ENCODE measurements around the gene HMCES. TPM values are rescaled to one million over a fixed set of nuclear protein-coding genes. Genes with fewer than 3 reads are reported as not detected.

Gene HMCES
- total and polyA plus RNA-seq, 11 donors = 30.0 to 46.6 (median 37.7) TPM

DNA sequence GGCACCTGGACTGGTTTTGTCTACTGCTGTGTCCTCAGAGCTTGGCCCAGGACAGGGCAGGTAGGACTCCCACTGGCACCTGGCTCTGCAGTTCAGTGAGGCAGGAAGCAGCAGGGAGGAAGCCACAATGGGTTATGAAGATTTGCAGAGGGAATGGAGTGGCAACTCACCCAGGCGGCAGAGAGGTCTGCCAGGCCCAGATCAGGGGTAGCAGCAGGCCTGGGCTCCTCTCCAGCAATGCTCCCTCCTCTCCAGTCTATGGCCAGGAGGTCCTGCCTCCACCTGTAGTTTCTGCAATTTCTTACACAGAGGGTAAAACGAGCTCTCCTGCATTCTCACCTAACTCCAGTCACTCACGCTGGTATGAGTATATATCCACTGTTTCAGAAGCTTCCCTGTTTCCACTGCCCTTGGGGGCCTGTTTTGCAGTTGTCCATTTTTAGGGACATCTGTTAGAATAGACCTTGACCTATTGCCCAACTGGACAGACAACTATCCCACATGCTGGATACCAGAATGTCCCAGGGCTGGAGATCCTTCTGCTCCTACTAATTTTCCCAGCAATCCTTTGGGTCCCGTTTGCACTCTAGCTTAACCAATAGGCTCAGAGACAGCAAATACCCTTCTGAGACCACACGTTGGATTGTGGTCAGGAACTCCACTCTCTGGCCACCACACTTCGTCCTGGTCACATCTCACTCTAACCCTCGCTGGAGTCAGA lies 35.2 kb downstream of the HMCES start:
- H3K4me3 ChIP-seq = peak overlapping the region in 10 of 12 donors; percentile 58 to 98 (median 91)
- no peaks in the 10 kb centered on the region for H3K9me3 ChIP-seq
- no peak for DNase-seq
- intact Hi-C loops (cut with DNase I) = loop anchor here in 6 of 10 donors (1.0 to 5.0 kb wide), 3 partner anchors 35 to 37 kb away; partner anchors contain the start of gene HMCES (in 5 of the 6)
- no peaks in the 10 kb centered on the region for H3K27me3 ChIP-seq
- no peaks in the 10 kb centered on the region for H3K36me3 ChIP-seq
- ATAC-seq = no peak
- H3K4me1 ChIP-seq = peaks cover 0 to 35% (median 21%) of the 10 kb centered on the region in 12 donors
- H3K27ac ChIP-seq = peak overlapping the region; percentile 75 to 97 (median 92)
- TF ChIP-seq POLR2A (IDR thresholded peaks at IDR 0.05) = no peak
- TF ChIP-seq, protein P1, sequence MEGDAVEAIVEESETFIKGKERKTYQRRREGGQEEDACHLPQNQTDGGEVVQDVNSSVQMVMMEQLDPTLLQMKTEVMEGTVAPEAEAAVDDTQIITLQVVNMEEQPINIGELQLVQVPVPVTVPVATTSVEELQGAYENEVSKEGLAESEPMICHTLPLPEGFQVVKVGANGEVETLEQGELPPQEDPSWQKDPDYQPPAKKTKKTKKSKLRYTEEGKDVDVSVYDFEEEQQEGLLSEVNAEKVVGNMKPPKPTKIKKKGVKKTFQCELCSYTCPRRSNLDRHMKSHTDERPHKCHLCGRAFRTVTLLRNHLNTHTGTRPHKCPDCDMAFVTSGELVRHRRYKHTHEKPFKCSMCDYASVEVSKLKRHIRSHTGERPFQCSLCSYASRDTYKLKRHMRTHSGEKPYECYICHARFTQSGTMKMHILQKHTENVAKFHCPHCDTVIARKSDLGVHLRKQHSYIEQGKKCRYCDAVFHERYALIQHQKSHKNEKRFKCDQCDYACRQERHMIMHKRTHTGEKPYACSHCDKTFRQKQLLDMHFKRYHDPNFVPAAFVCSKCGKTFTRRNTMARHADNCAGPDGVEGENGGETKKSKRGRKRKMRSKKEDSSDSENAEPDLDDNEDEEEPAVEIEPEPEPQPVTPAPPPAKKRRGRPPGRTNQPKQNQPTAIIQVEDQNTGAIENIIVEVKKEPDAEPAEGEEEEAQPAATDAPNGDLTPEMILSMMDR (IDR thresholded peaks at IDR 0.05) = no peak
- WGBS, 4 donors = 47 to 55% (median 52%) methylated on average over 7 of the region's 7 CpGs

DNA sequence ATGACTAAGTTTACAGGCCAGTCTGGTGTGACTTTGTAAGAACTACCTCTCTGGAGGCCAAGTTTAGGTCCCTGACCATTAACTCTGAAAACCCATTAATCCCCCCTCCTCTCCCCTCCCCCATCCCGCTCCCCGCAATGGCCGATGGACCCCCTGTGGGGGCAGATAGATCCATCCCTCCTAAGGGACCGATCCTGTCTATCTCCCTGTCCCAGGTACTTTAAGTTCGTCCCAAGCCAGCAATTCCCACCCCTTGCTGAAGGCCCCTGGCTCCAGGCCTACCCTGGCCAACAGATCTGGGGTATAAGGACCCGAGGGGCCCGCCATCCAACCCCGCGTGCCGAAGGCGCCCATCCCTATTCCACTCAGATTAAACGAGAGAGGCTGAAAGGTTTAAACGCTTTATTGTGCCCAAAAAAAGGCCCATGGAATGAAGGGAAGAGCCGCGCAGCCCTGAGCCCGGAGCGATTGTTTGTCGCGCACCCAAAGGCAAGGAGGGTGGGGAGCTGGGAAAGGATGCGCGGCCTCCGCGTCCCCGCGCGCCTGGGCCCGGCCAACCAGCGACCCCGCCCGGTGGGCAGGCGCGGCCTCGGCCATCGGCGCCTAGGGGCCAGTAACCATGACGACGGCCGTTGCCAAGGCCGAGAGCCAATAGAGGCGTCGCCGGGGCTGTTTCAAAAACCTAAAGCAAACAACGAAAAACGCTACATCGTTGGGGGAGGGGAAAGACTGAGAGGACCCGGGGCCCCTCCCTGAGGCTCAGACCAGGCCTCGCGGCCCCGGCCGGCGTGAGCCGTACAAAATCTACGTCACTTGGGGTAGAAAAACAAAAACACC lies 35.9 kb downstream of the HMCES start:
- peaks cover 0 to 7% (median 0%) of the 10 kb centered on the region in 9 donors for H3K36me3 ChIP-seq
- H3K4me1 ChIP-seq = peaks cover 0 to 35% (median 21%) of the 10 kb centered on the region in 12 donors
- H3K4me3 ChIP-seq = peak overlapping the region; percentile 45 to 98 (median 90)
- H3K9me3 ChIP-seq = no peaks in the 10 kb centered on the region
- peak; percentile 87 to 92 (median 92) for DNase-seq
- H3K27ac ChIP-seq = peak overlapping the region; percentile 75 to 97 (median 92)
- peak in 1 of 2 donors; percentile 47 for TF ChIP-seq POLR2A (IDR thresholded peaks at IDR 0.05)
- TF ChIP-seq, protein P1 (IDR thresholded peaks at IDR 0.05) = peak in 8 of 12 donors; percentile 20 to 60 (median 32)
- ATAC-seq = peak; percentile 69 to 80 (median 70)
- WGBS, 4 donors = 1 to 4% (median 1%) methylated on average over 31 to 53 of the region's 53 CpGs
- H3K27me3 ChIP-seq = no peaks in the 10 kb centered on the region
- intact Hi-C loops (cut with DNase I) = loop anchor here in 7 of 10 donors (1.0 to 5.0 kb wide), 3 partner anchors 35 to 37 kb away; partner anchors contain the start of gene HMCES (in 6 of the 7)

DNA sequence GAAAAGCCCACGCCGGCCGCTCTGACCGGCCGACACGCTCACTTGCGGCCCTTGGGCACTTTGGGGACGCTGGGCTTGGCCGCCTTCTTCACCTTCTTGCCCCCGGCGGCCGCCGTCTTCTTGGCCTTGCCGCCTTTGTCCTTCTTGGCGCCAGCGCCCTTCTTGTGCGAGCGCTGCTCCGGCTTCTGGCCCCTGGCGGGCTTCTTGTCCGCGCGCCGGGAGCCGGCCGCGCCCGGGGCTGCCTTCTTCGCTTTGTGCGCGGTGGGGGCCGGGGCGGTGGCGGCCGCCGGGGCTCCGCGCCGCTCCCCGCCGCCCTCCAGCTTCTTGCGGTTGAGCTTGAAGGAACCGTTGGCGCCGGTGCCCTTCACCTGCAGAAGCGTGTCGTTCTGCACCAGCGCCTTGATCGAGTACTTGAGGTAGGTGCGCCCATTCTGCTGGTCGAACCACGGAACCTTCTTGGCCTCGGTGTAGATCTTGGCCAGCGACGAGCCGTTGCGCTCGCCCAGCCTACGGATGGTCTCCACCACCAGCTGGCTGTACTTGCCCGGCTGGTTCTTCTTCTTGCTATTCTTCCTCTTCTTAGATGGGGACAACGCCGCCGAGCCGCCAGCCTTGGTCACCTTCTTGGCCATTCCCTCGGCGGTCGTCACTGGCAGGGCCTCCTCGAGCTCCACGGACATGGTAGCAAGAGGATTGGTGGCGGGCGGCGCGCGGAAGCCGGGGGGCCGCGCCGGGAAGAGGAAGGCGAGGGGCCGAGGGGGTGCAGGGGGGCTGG lies 36.7 kb downstream of the HMCES start:
- WGBS, 4 donors = 0 to 1% (median 0%) methylated on average over 46 to 80 of the region's 80 CpGs
- Histone ChIP-seq H3K9me3 (no peaks in the 10 kb centered on the region), H3K36me3 (peaks cover 0 to 13% (median 0%) of the 10 kb centered on the region in 9 donors), H3K27ac (peak overlapping the region; percentile 75 to 97 (median 92)), H3K4me1 (peaks cover 0 to 32% (median 21%) of the 10 kb centered on the region in 12 donors), H3K4me3 (peak overlapping the region; percentile 45 to 98 (median 90)), H3K27me3 (no peaks in the 10 kb centered on the region)
- ATAC-seq = peak in 3 of 4 donors; percentile 2 to 11 (median 3)
- intact Hi-C loops (cut with DNase I) = loop anchor here in 3 of 10 donors (2.0 to 5.0 kb wide), 2 partner anchors 37 to 38 kb away; partner anchors contain the start of gene HMCES (in 3 of the 3)
- DNase-seq = peak; percentile 32 to 78 (median 53)
- TF ChIP-seq, protein P1 (IDR thresholded peaks at IDR 0.05) = no peak
- TF ChIP-seq POLR2A (IDR thresholded peaks at IDR 0.05) = no peak
